PC-9 (cell line): ENCODE measurements around the gene FIBCD1. TPM values are rescaled to one million over a fixed set of nuclear protein-coding genes. Genes with fewer than 3 reads are reported as not detected.

Experiments used
- BruUV-seq: library from RNA; stranded (reverse); fragments of 400-500 nt; replicated peaks from 2 replicates; lab custom pipeline; 2021; lab: Mats Ljungman, UMichigan
- CTCF ChIA-PET: fragments of 300-600 bp; sonication (Branson Sonifier 250); formaldehyde crosslinking; loops from one replicate; lab custom pipeline; 2022; ENCODE audit warnings: antibody characterized with exemption; lab: Charles Lee
- POLR2A ChIA-PET: fragments of 300-600 bp; sonication (Branson Sonifier 250); formaldehyde crosslinking; loops from one replicate; lab custom pipeline; 2022; ENCODE audit warnings: antibody characterized with exemption; ENCODE audit not compliant: unreplicated experiment; lab: Charles Lee
- DNase-seq, 2 experiments: peaks; one replicate each; pipeline versions ENCODE4 v3.0.0 to v3.0.0-alpha.2; 2015 to 2022; ENCODE audit warnings: mixed read lengths in 1 of 2
- H2AFZ ChIP-seq: fragments of 200-600 bp; sonication (generic); 2 replicates; pipeline ENCODE4 v1.8.1; 2017; ENCODE audit warnings: antibody characterized with exemption
- H3F3A ChIP-seq: fragments of 200-600 bp; sonication (generic); 2 replicates; pipeline ENCODE4 v1.8.1; 2017; ENCODE audit warnings: antibody characterized with exemption, mild to moderate bottlenecking, low read depth; ENCODE audit not compliant: insufficient read depth
- H3K27ac ChIP-seq: fragments of 200-600 bp; sonication (generic); 2 replicates; pipeline ENCODE4 v1.6.1; 2016; ENCODE audit warnings: mixed run types
- H3K27me3 ChIP-seq: fragments of 200-600 bp; sonication (generic); 2 replicates; pipeline ENCODE4 v1.6.1; 2016; ENCODE audit warnings: low read depth, mixed run types; ENCODE audit not compliant: insufficient read depth
- H3K36me3 ChIP-seq: fragments of 200-600 bp; sonication (generic); 2 replicates; pipeline ENCODE4 v1.6.1; 2016; ENCODE audit warnings: low read depth, mixed run types
- H3K4me1 ChIP-seq: fragments of 200-600 bp; sonication (generic); replicated peaks from 2 replicates; pipeline ENCODE4 v1.6.1; 2016; ENCODE audit warnings: mixed run types; ENCODE audit not compliant: insufficient read depth
- H3K4me2 ChIP-seq: fragments of 200-600 bp; sonication (generic); 2 replicates; pipeline ENCODE4 v1.6.1; 2017; ENCODE audit warnings: mixed run types
- H3K4me3 ChIP-seq: fragments of 200-600 bp; sonication (generic); 2 replicates; pipeline ENCODE4 v1.6.1; 2016; ENCODE audit warnings: mixed run types
- H3K79me2 ChIP-seq: fragments of 200-600 bp; sonication (generic); 2 replicates; pipeline ENCODE4 v1.6.1; 2017; ENCODE audit warnings: low read depth, mixed run types
- H3K9me2 ChIP-seq: fragments of 200-600 bp; sonication (generic); 2 replicates; pipeline ENCODE4 v1.8.1; 2017; ENCODE audit warnings: mild to moderate bottlenecking; ENCODE audit not compliant: insufficient read depth
- H3K9me3 ChIP-seq: fragments of 200-600 bp; sonication (generic); 2 replicates; pipeline ENCODE4 v1.8.1; 2016; ENCODE audit warnings: low read depth; ENCODE audit not compliant: insufficient read depth
- H4K20me1 ChIP-seq: fragments of 200-600 bp; sonication (generic); 2 replicates; pipeline ENCODE4 v1.8.1; 2017; ENCODE audit not compliant: insufficient read depth
- CTCF ChIP-seq: fragments of 200-600 bp; sonication (generic); conservative IDR thresholded peaks from 2 replicates; pipeline ENCODE4 v1.6.1; 2017; ENCODE audit warnings: mixed run types, antibody characterized with exemption, mild to moderate bottlenecking, moderate library complexity
- EZH2 ChIP-seq: fragments of 200-600 bp; sonication (generic); IDR thresholded peaks from 2 replicates; pipeline ENCODE4 v1.8.0; 2017; ENCODE audit warnings: antibody characterized with exemption, low read depth
- intact Hi-C: fragments of 100-400 bp; cut with micrococcal nuclease; formaldehyde crosslinking; loops from one replicate; pipeline ENCODE4 v1.10.0; 2022; ENCODE audit not compliant: unreplicated experiment
- total RNA-seq: library from RNA; stranded (reverse); gene quantifications from 2 replicates; pipeline ENCODE4 v1.2.3, GENCODE V29; 2021

The FIBCD1 gene
- total RNA-seq, 1 experiment from 2014 or later = 2.7 TPM

DNA sequence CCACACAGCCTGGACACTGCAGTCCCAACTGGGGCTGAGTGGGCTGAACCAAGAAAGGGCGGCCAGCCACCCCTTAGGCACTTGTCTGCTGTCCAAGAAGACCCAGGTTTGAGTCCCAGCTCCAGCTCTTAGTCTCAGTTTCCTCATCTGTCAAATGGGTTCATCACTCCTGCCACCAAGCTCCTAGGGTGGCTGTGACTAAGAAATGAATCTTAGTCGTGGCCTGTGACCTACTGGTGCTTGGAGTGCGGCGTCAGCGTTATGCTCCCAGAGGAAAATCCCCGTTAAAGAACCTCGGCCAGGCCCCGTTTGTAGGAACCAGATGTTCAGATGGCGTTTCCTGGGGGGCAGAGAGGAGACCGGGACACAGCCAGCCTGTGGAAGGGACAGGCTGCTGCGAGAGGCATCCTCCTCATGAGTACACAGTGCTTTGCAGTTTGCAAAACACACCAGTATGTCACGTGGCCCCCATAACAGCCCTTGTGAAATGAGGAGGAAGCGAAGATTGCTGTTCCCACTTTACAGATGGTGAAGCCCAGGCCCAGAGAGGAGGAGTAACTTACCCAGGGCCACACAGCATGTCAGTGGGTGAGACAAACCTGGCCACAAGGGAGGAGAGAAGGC, 3.3 kb downstream of the FIBCD1 start:
- no TSS peak for BruUV-seq
- TF ChIP-seq EZH2 = no peak
- no peak for TF ChIP-seq CTCF
- peak overlapping the region; percentile 11; the same call in 1 of the 2 replicates for H3K27ac ChIP-seq

GRCh38 chr9:130934702-130935647, 4.1 kb downstream of the FIBCD1 start:
- H3K9me2 ChIP-seq = no peaks in the 10 kb centered on the region
- H3K36me3 ChIP-seq = no peaks in the 10 kb centered on the region
- CTCF ChIA-PET = no interaction called here
- no peaks in the 10 kb centered on the region for H3K79me2 ChIP-seq
- no peak overlapping the region for H2AFZ ChIP-seq
- H4K20me1 ChIP-seq = no peaks in the 10 kb centered on the region
- peaks cover 10% of the 10 kb centered on the region; the same call in 1 of the 2 replicates for H3K27me3 ChIP-seq
- intact Hi-C loops = loop anchor here (5.0 kb wide), 1 partner anchor 38 kb away; the partner anchor contains the start of gene QRFP
- no peaks in the 10 kb centered on the region for H3K9me3 ChIP-seq
- no peak overlapping the region for H3K4me3 ChIP-seq
- POLR2A ChIA-PET = no interaction called here
- TF ChIP-seq CTCF (no peak), EZH2 (no peak)
- BruUV-seq = no TSS peak
- H3K27ac ChIP-seq = no peak overlapping the region
- H3F3A ChIP-seq = peaks cover 45% of the 10 kb centered on the region; the same call in 1 of the 2 replicates
- peaks cover 32% of the 10 kb centered on the region for H3K4me1 ChIP-seq
- H3K4me2 ChIP-seq = no peak overlapping the region
- DNase-seq = no peak

More for the DNA sequence above, 3.3 kb downstream of the FIBCD1 start:
- Histone ChIP-seq H2AFZ (no peak overlapping the region), H3K79me2 (no peaks in the 10 kb centered on the region), H4K20me1 (no peaks in the 10 kb centered on the region), H3K27me3 (peaks cover 17% of the 10 kb centered on the region; the same call in 1 of the 2 replicates), H3K36me3 (no peaks in the 10 kb centered on the region), H3K9me3 (no peaks in the 10 kb centered on the region), H3F3A (peaks cover 51% of the 10 kb centered on the region; the same call in 1 of the 2 replicates), H3K4me3 (no peak overlapping the region), H3K4me1 (peaks cover 35% of the 10 kb centered on the region), H3K9me2 (no peaks in the 10 kb centered on the region), H3K4me2 (peak overlapping the region; percentile 18; the same call in 1 of the 2 replicates)
- POLR2A ChIA-PET = no interaction called here
- intact Hi-C loops = loop anchor here (5.0 kb wide), 1 partner anchor 38 kb away; the partner anchor contains the start of gene QRFP
- DNase-seq = no peak
- CTCF ChIA-PET = interaction anchor here (1.2 kb wide), 1 partner anchor 69 kb away, joined by 3 read pairs; no protein-coding TSS in a partner anchor

- POLR2A ChIA-PET = no interaction called here
- H3K36me3 ChIP-seq = no peaks in the 10 kb centered on the region
- intact Hi-C loops = no loop called here
- H3K27ac ChIP-seq = no peak overlapping the region
- CTCF ChIA-PET = interaction anchor here (0.9 kb wide), 1 partner anchor 235 kb away, joined by 3 read pairs; no protein-coding TSS in a partner anchor
- H3K9me3 ChIP-seq = no peaks in the 10 kb centered on the region
- H4K20me1 ChIP-seq = no peaks in the 10 kb centered on the region
- H3K4me1 ChIP-seq = peaks cover 34% of the 10 kb centered on the region
- DNase-seq = no peak
- H3K9me2 ChIP-seq = no peaks in the 10 kb centered on the region
- no peaks in the 10 kb centered on the region for H3K79me2 ChIP-seq
- no peak overlapping the region for H2AFZ ChIP-seq
- H3K4me2 ChIP-seq = no peak overlapping the region
- H3K4me3 ChIP-seq = no peak overlapping the region
- no peak for TF ChIP-seq CTCF
- no peak for TF ChIP-seq EZH2
- BruUV-seq = no TSS peak
- peaks cover 7% of the 10 kb centered on the region; the same call in 1 of the 2 replicates for H3K27me3 ChIP-seq
- peaks cover 43% of the 10 kb centered on the region; the same call in 1 of the 2 replicates for H3F3A ChIP-seq
Measured at GRCh38 chr9:130934246-130934645, 4.8 kb downstream of the FIBCD1 start.
